Colonic mucosa (tissue), 4 donors: ENCODE data around the gene SRP54. TPM values are rescaled to one million over a fixed set of nuclear protein-coding genes. Genes with fewer than 3 reads are reported as not detected.

Experiments used
- DNase-seq: peaks from one replicate; pipeline ENCODE4 v3.0.0-alpha.2; 2020
- H3K27ac ChIP-seq: fragments of 200-600 bp; one replicate; pipeline ENCODE4 v1.8.0; 2021
- H3K27me3 ChIP-seq: fragments of 200-600 bp; one replicate; pipeline ENCODE4 v1.8.0; 2021
- H3K36me3 ChIP-seq: fragments of 200-600 bp; one replicate; pipeline ENCODE4 v1.8.0; 2021
- H3K4me1 ChIP-seq: fragments of 200-600 bp; one replicate; pipeline ENCODE4 v1.8.0; 2021; ENCODE audit warnings: mild to moderate bottlenecking
- H3K4me3 ChIP-seq: fragments of 200-600 bp; one replicate; pipeline ENCODE4 v1.8.0; 2021
- H3K9ac ChIP-seq, 2 donors: one replicate each; pipeline ENCODE4 v1.7.0; 2013; ENCODE audit warnings: control low read depth in 2 of 2, low read depth in 2 of 2, low read length in 2 of 2
- H3K9me3 ChIP-seq: fragments of 200-600 bp; one replicate; pipeline ENCODE4 v1.8.0; 2021
- intact Hi-C: fragments of 100-400 bp; cut with DNase I; formaldehyde crosslinking; loops from one replicate; pipeline ENCODE4 v1.14.1; 2022
- total RNA-seq, 2 donors: library from RNA; stranded (reverse); fragmentation: NEBNext Ultra II Directional in 1 of 2; extraction: Animal tissue kit (Norgen Biotek cat#: 25700) in 1 of 2; gene quantifications; one replicate each; pipeline ENCODE4 v1.2.1, GENCODE V29; 2021
- TF ChIP-seq, protein P1 (sequence below): fragments of 200-600 bp; IDR thresholded peaks from one replicate; pipeline ENCODE4 v1.8.0; 2022; ENCODE audit warnings: antibody characterized with exemption, mild to moderate bottlenecking
- donor health status: healthy.
- donor health status: DM: no; HTN: no; CAD: no.
- donor health status: DM: no; HTN: no; CAD: no.

SRP54 gene
- total RNA-seq, 2 donors from 2014 or later: 43.5 to 45.6 TPM

DNA sequence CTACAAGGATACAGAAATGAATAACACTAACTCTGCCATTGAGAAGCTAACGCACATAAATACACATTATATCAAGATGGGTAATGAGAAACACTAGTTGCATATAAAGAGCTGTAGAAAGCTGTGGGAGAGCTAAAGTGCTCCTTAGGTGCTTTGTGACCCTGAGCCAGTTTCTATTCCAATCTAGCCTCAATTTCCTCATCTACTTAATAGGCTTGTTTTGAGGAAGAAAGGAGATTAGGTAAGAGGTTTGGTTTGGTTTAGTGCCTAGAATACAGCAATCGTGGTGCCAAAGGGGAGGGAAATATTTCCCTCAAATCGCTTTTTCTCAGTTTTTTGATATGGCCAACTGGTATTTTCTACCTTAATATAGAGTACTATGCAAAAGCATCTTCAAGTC lies 994 bp downstream of the SRP54 start:
- Histone ChIP-seq H3K27me3 (no peaks in the 10 kb centered on the region), H3K9ac (peak overlapping the region in 1 of 2 donors; percentile 99), H3K9me3 (no peaks in the 10 kb centered on the region), H3K36me3 (no peaks in the 10 kb centered on the region), H3K27ac (no peak overlapping the region), H3K4me1 (peaks cover 7% of the 10 kb centered on the region), H3K4me3 (peak overlapping the region; percentile 83)
- intact Hi-C loops: loop anchor here (2.0 to 10.0 kb wide), 2 partner anchors 61 to 111 kb away; partner anchors contain the start of gene FAM177A1
- TF ChIP-seq, protein P1, sequence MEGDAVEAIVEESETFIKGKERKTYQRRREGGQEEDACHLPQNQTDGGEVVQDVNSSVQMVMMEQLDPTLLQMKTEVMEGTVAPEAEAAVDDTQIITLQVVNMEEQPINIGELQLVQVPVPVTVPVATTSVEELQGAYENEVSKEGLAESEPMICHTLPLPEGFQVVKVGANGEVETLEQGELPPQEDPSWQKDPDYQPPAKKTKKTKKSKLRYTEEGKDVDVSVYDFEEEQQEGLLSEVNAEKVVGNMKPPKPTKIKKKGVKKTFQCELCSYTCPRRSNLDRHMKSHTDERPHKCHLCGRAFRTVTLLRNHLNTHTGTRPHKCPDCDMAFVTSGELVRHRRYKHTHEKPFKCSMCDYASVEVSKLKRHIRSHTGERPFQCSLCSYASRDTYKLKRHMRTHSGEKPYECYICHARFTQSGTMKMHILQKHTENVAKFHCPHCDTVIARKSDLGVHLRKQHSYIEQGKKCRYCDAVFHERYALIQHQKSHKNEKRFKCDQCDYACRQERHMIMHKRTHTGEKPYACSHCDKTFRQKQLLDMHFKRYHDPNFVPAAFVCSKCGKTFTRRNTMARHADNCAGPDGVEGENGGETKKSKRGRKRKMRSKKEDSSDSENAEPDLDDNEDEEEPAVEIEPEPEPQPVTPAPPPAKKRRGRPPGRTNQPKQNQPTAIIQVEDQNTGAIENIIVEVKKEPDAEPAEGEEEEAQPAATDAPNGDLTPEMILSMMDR: no peak
- DNase-seq: no peak

- Histone ChIP-seq H3K9ac (no peak overlapping the region), H3K9me3 (no peaks in the 10 kb centered on the region), H3K27ac (no peak overlapping the region), H3K4me1 (peaks cover 7% of the 10 kb centered on the region), H3K27me3 (no peaks in the 10 kb centered on the region), H3K4me3 (no peak overlapping the region), H3K36me3 (no peaks in the 10 kb centered on the region)
- TF ChIP-seq, protein P1: no peak
- intact Hi-C loops: loop anchor here (10.0 kb wide), 1 partner anchor 59 kb away; the partner anchor contains the start of gene FAM177A1
- no peak for DNase-seq
These were observed 2.9 kb downstream of the SRP54 start for GRCh38 chr14:34985740-34986139.

DNA sequence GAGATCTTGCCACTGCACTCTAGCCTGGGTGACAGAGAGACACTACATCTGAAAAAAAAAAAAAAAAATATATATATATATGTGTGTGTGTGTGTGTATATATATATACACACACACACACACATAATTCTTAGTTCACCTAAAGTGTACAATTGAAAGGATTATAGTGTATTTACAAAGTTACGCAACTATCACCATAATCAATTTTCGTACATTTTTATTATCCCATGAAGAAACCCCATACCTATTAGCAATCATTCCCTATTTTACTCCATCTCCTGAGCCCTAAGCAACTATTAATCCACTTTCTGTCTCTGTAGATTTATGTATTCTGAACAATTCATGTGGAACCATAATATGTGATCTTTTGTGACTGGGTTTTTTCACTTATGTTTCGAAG lies 4.4 kb downstream of the SRP54 start:
- TF ChIP-seq, protein P1: no peak
- Histone ChIP-seq H3K4me1 (peaks cover 7% of the 10 kb centered on the region), H3K27me3 (no peaks in the 10 kb centered on the region), H3K4me3 (no peak overlapping the region), H3K36me3 (no peaks in the 10 kb centered on the region), H3K9ac (no peak overlapping the region), H3K27ac (no peak overlapping the region), H3K9me3 (no peaks in the 10 kb centered on the region)
- intact Hi-C loops: loop anchor here (10.0 kb wide), 1 partner anchor 58 kb away; the partner anchor contains the start of gene FAM177A1
- DNase-seq: no peak

- TF ChIP-seq, protein P1: no peak
- H3K4me1 ChIP-seq: no peaks in the 10 kb centered on the region
- no peak overlapping the region for H3K27ac ChIP-seq
- no peak for DNase-seq
- H3K4me3 ChIP-seq: no peak overlapping the region
- no peaks in the 10 kb centered on the region for H3K9me3 ChIP-seq
- no peaks in the 10 kb centered on the region for H3K36me3 ChIP-seq
- no peaks in the 10 kb centered on the region for H3K27me3 ChIP-seq
- intact Hi-C loops: loop anchor here (10.0 kb wide), 1 partner anchor 55 kb away; the partner anchor contains the start of gene FAM177A1
- H3K9ac ChIP-seq: no peak overlapping the region
These were observed 7.0 kb downstream of the SRP54 start for GRCh38 chr14:34989762-34990161.

- Histone ChIP-seq H3K9me3 (no peaks in the 10 kb centered on the region), H3K9ac (no peak overlapping the region), H3K27ac (no peak overlapping the region), H3K4me3 (no peak overlapping the region), H3K4me1 (no peaks in the 10 kb centered on the region), H3K27me3 (no peaks in the 10 kb centered on the region), H3K36me3 (no peaks in the 10 kb centered on the region)
- intact Hi-C loops: no loop called here
- TF ChIP-seq, protein P1: no peak
- DNase-seq: no peak
These were observed 10.6 kb downstream of the SRP54 start for GRCh38 chr14:34993426-34993825.
